ENCODE data around the gene ZNF701. TPM values are rescaled to one million over a fixed set of nuclear protein-coding genes. Genes with fewer than 3 reads are reported as not detected.
A peak's percentile ranks its signal among the peaks of the same experiment; 100 is the strongest.
"Not testable (repeated sequence)": the region's sequence is repeated elsewhere in the genome, so short reads cannot be mapped to it uniquely, and the experiment has no call there.

ZNF701 gene
- total RNA-seq, 6 donors from 2014 or later, result 6.8 to 25.3 (median 16.0) TPM

DNA sequence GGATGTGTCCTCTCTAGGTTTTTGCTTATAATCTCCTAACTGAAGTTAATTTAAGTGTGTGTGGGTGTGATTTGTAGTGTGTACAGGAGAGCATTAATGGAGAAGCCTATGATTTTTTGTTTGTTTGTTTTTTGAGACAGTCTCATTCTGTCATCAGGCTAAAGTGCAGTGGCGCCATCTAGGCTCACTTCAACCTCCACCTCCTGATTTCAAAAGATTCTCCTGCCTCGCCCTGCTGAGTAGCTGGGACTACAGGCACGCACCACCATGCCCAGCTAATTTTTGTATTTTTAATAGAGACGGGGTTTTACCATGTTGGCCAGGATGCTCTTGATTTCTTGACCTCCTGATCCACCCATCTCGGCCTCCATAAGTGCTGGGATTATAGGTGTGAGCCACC lies 20.6 kb downstream of the ZNF701 start:
- peaks cover 0 to 54% (median 7%) of the 10 kb centered on the region in 4 donors for H3K36me3 ChIP-seq
- 84 to 95% methylated on average over 5 of the region's 5 CpGs for WGBS, 2 donors
- no peak overlapping the region for H3K27ac ChIP-seq
- H3K4me1 ChIP-seq, result no peaks in the 10 kb centered on the region
- no peak for TF ChIP-seq POLR2A (IDR thresholded peaks at IDR 0.05)
- TF ChIP-seq EP300 (IDR thresholded peaks at IDR 0.05), result no peak
- TF ChIP-seq, protein P1, sequence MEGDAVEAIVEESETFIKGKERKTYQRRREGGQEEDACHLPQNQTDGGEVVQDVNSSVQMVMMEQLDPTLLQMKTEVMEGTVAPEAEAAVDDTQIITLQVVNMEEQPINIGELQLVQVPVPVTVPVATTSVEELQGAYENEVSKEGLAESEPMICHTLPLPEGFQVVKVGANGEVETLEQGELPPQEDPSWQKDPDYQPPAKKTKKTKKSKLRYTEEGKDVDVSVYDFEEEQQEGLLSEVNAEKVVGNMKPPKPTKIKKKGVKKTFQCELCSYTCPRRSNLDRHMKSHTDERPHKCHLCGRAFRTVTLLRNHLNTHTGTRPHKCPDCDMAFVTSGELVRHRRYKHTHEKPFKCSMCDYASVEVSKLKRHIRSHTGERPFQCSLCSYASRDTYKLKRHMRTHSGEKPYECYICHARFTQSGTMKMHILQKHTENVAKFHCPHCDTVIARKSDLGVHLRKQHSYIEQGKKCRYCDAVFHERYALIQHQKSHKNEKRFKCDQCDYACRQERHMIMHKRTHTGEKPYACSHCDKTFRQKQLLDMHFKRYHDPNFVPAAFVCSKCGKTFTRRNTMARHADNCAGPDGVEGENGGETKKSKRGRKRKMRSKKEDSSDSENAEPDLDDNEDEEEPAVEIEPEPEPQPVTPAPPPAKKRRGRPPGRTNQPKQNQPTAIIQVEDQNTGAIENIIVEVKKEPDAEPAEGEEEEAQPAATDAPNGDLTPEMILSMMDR (IDR thresholded peaks at IDR 0.05), result no peak
- no peak for TF ChIP-seq POLR2AphosphoS5 (IDR thresholded peaks at IDR 0.05)
- no peak for DNase-seq
- H3K9me3 ChIP-seq, result peaks cover 0 to 13% (median 7%) of the 10 kb centered on the region in 4 donors
- ATAC-seq (ENCODE audit: low FRiP score in 2 of 2), result no peak
- no peak overlapping the region for H3K4me3 ChIP-seq
- H3K27me3 ChIP-seq, result no peaks in the 10 kb centered on the region

DNA sequence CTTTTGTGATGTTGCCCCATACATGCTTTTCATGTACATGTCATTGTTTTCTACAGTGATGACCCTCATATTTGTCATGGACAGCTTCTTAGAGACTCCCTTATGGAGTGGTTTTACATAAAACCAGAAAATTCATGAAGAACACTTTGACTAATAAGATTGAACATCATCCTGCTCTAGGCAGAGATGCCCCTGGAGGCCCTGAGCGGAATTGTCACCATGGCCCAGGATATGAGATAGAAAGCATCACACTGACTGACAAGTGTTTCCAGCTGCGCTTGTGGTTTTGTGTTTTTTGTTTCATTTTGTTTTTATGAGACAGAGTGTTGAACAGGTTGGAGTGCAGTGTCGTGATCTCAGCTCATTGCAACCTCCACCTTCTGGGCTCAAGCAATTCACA lies 22.2 kb downstream of the ZNF701 start:
- WGBS, 2 donors, result 75 to 91% methylated on average over 3 of the region's 3 CpGs
- peaks cover 4 to 69% (median 11%) of the 10 kb centered on the region in 4 donors for H3K36me3 ChIP-seq
- ATAC-seq (ENCODE audit: low FRiP score in 2 of 2), result no peak

GRCh38 chr19:52593441-52593840 lies 23.4 kb downstream of the ZNF701 start:
- peaks cover 4 to 62% (median 11%) of the 10 kb centered on the region in 4 donors for H3K36me3 ChIP-seq
- ATAC-seq (ENCODE audit: low FRiP score in 2 of 2); H3K27ac ChIP-seq; H3K4me1 ChIP-seq; H3K4me3 ChIP-seq; H3K9me3 ChIP-seq; H3K27me3 ChIP-seq: not testable (repeated sequence)
- peak in 1 of 2 donors; percentile 41 for DNase-seq
- 95% methylated on average over 23 of the region's 25 CpGs; no CpG with 5 or more reads in 1 of the 2 donors for WGBS, 2 donors

More for the DNA sequence above, 22.2 kb downstream of the ZNF701 start:
- TF ChIP-seq EP300 (IDR thresholded peaks at IDR 0.05) (no peak), POLR2AphosphoS5 (IDR thresholded peaks at IDR 0.05) (no peak), POLR2A (IDR thresholded peaks at IDR 0.05) (no peak)
- TF ChIP-seq, protein P1 (IDR thresholded peaks at IDR 0.05), result no peak
- H3K27me3 ChIP-seq, result no peaks in the 10 kb centered on the region
- peaks cover 0 to under 1% (median 0%) of the 10 kb centered on the region in 4 donors for H3K9me3 ChIP-seq
- no peak overlapping the region for H3K4me3 ChIP-seq
- no peak overlapping the region for H3K27ac ChIP-seq
- H3K4me1 ChIP-seq, result no peaks in the 10 kb centered on the region
- DNase-seq, result no peak

DNA sequence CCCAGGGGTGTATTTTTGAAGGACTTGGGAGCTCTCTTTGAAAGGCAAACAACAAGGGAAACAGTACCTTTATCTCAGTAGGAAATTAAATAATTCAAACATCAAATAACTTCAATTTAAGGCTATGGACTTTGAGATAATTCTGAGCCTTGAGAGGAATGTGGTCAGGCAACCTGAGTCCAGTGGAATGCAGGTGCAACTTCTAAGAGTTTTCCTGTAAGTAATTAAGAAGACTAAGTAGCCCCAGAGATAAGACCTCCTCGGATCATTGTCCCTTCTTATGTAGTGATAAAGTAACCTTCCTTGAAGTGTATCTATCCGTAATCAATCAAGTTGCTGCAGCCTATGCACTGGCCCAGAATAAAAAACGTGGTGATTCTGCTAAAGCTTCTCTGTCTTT lies 29.2 kb downstream of the ZNF701 start:
- ATAC-seq (ENCODE audit: low FRiP score in 2 of 2) (no peak), DNase-seq (no peak)
- WGBS, 2 donors, result 56 to 68% methylated on average over 3 of the region's 3 CpGs
- H3K36me3 ChIP-seq, result peaks cover 0 to 28% (median 6%) of the 10 kb centered on the region in 4 donors
- no peak overlapping the region for H3K27ac ChIP-seq
- TF ChIP-seq POLR2A (IDR thresholded peaks at IDR 0.05) (no peak), POLR2AphosphoS5 (IDR thresholded peaks at IDR 0.05) (no peak), EP300 (IDR thresholded peaks at IDR 0.05) (no peak)
- TF ChIP-seq, protein P1 (IDR thresholded peaks at IDR 0.05), result no peak
- peaks cover 0 to 5% (median 4%) of the 10 kb centered on the region in 4 donors for H3K9me3 ChIP-seq
- peaks cover 8 to 18% (median 12%) of the 10 kb centered on the region in 4 donors for H3K4me1 ChIP-seq
- no peak overlapping the region for H3K4me3 ChIP-seq
- H3K27me3 ChIP-seq, result no peaks in the 10 kb centered on the region

GRCh38 chr19:52600639-52601024 lies 30.5 kb downstream of the ZNF701 start:
- H3K4me1 ChIP-seq, result peaks cover 8 to 18% (median 12%) of the 10 kb centered on the region in 4 donors
- peaks cover 0 to 11% (median 4%) of the 10 kb centered on the region in 4 donors for H3K9me3 ChIP-seq
- no peaks in the 10 kb centered on the region for H3K27me3 ChIP-seq
- TF ChIP-seq POLR2AphosphoS5 (IDR thresholded peaks at IDR 0.05) (no peak), POLR2A (IDR thresholded peaks at IDR 0.05) (no peak)
- H3K27ac ChIP-seq, result peak overlapping the region; percentile 48 to 83 (median 81)
- 0 to 4% methylated on average over 8 to 14 of the region's 15 CpGs for whole genome bisulfite sequencing, 2 donors
- H3K36me3 ChIP-seq, result peaks cover 0 to 16% (median 6%) of the 10 kb centered on the region in 4 donors
- H3K4me3 ChIP-seq, result peak overlapping the region; percentile 59 to 82 (median 66)
- DNase-seq, result peak in 1 of 2 donors; percentile 22
- ATAC-seq (ENCODE audit: low FRiP score in 2 of 2), result peak in 1 of 2 donors; percentile 22

Measured in upper lobe of left lung (tissue), 6 donors.